ENCODE results near the gene AJM1. TPM values are rescaled to one million over a fixed set of nuclear protein-coding genes. Genes with fewer than 3 reads are reported as not detected.

AJM1 gene
- total and polyA plus RNA-seq, 2 of the 8 experiments (the other 6 are each of a cell fraction or from before 2014, with no cell fraction given), result 0.12 to 0.97 TPM

DNA sequence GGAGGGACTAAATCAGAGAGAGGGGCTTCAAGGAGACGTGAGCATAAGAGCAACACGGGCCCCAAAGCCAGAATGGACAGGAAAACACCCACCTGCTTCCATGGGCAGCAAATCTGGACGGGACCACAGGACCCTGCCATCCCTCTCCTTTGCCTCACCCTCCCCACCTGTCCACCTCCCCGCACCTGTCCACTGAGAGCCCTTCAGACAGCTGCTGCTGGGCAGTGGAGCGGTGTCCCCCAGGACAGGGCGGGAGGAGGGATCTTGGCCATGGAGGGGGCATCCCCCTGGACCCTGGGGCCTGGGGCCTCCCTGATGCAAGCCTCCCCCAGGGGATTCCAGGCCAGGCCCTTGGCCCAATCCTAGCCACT lies 43.6 kb upstream of the AJM1 start (continued):
- TF ChIP-seq, protein P1, sequence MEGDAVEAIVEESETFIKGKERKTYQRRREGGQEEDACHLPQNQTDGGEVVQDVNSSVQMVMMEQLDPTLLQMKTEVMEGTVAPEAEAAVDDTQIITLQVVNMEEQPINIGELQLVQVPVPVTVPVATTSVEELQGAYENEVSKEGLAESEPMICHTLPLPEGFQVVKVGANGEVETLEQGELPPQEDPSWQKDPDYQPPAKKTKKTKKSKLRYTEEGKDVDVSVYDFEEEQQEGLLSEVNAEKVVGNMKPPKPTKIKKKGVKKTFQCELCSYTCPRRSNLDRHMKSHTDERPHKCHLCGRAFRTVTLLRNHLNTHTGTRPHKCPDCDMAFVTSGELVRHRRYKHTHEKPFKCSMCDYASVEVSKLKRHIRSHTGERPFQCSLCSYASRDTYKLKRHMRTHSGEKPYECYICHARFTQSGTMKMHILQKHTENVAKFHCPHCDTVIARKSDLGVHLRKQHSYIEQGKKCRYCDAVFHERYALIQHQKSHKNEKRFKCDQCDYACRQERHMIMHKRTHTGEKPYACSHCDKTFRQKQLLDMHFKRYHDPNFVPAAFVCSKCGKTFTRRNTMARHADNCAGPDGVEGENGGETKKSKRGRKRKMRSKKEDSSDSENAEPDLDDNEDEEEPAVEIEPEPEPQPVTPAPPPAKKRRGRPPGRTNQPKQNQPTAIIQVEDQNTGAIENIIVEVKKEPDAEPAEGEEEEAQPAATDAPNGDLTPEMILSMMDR (IDR thresholded peaks at IDR 0.05; ENCODE audit: control extremely low read depth in 1 of 3, insufficient read depth in 1 of 3, low read depth in 1 of 3, low read length in 3 of 3), result no peak
- no peak for TF ChIP-seq HDAC2 (IDR thresholded peaks at IDR 0.05; ENCODE audit: borderline replicate concordance in 1 of 2, low read depth in 2 of 2, low read length in 2 of 2)

All from H1 (cell line).